Stimulated activated CD4-positive, alpha-beta T cell treated with anti-CD3 and anti-CD28 coated beads, Interleukin-15, amount 100 ng/mL, for 24 hours (primary cell): ENCODE results near the gene RBFOX2.

ENCODE experiments used
- DNase-seq: peaks from one replicate; pipeline ENCODE4 v3.0.0-alpha.2; 2020

RBFOX2 gene

DNA sequence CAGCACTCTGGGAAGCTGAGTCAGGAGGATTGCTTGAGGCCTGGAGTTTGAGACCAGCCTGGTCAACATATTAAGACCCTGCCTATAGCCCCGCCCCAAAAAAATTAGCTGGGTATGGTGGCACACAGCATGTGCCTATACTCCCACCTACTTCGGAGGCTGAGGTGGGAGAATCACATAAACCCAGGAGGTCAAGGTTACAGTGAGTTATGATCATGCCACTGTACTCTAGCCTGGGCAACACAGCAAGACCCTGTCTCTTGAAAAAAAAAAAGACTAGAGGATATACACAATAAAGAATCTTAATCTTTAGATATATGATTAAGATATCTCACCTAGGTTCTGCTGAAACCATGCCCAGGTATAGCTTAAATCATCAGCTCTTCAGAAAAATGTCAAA lies 174.3 kb downstream of the RBFOX2 start:
- no peak for DNase-seq

DNA sequence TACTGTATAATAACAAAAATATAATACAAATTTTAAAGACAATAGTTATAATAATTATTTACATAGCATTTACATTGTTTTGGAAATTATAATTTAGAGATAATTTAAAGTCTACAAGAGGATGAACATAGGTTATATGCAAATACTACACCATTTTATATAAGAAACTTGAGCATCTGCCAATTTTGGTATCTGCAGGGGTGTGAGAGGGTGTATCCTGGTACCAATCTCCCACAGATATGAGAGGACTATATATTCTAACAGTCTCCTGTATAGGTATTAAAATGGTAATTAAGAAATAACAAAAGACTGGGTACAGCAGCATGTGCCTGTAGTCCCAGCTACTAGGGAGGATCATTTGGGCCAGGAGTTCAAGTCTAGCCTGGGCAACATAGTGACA lies 176.5 kb downstream of the RBFOX2 start:
- no peak for DNase-seq

GRCh38 chr22:35850831-35851230 lies 177.8 kb downstream of the RBFOX2 start:
- DNase-seq = no peak

- DNase-seq = no peak
Measured at GRCh38 chr22:35846804-35847203, 181.8 kb downstream of the RBFOX2 start.

- DNase-seq = no peak
Measured at GRCh38 chr22:35844886-35845285, 183.7 kb downstream of the RBFOX2 start.

- DNase-seq = peak; percentile 7
Measured at GRCh38 chr22:35842954-35843353, 185.7 kb downstream of the RBFOX2 start.

DNA sequence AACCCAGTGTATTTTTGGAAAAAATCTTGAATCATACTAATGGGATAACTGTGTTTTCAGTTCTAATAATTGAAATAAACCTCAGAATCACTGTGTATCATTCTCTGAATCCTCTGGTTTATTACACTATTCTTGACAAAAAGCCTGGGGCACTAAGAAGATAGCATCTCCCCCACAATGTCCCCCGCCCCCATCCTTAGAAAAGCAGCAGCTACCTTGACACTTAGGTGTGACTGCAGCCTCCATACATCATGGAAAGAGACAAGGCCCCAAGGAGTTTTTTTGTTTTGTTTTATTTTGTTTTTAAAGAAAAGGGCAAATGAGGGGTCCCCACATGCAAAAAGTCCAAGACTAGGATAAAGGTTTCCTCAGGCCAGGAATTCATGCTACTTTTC lies 186.1 kb downstream of the RBFOX2 start:
- DNase-seq = no peak

DNA sequence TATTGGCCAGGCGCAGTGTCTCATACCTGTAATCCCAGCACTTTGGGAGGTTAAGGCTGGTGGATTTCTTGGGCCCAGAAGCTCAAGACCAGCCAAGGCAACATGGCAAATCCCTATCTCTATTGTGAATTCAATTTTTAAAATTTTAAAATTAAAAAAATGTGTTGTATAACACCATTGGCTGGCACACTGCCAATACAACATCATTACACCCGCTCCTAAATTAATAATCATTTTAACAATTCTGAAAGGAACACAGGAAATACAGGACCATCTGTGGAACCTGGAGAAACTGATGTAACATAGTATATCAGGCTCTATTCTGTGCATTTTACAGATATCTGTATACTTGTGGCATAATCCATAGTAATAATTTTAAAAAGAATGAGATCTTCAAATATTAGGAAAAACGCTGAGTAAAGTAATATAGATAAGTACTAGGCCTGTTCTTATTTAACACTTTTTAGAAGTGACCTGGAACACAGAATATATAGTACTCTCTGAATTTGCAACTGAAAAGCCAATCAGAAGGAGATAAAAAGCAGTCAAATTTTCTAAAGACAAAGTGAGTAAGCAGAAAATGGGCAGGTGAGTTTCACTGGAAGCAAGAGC lies 186.6 kb downstream of the RBFOX2 start:
- DNase-seq = no peak

DNA sequence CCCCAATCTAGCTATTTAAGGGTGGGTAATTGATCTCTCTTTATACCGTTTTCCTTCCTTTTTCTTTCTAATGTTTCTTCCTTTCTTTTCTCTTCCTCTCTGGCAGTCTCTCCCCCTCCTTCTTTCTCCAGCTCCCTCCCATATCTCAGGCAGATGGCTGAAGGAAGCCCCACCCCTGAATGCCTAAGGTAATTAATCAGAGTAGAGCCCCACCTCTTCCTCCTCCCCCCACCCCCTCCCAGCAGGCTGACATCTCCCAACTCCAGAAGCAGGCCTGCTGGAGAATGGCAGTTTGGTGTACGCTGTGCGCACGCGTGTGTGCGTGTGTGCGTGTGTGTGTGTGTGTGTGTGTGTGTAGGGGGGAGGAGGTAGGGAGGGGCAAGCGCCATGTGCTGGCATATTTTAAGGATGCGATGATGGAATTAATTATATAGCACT lies 188.3 kb downstream of the RBFOX2 start:
- peak; percentile 2 for DNase-seq

- no peak for DNase-seq
Measured at GRCh38 chr22:35839841-35840301, 188.8 kb downstream of the RBFOX2 start.

- no peak for DNase-seq
Measured at GRCh38 chr22:35838855-35839576, 189.6 kb downstream of the RBFOX2 start.

GRCh38 chr22:35837101-35837727 lies 191.4 kb downstream of the RBFOX2 start:
- DNase-seq = no peak

DNA sequence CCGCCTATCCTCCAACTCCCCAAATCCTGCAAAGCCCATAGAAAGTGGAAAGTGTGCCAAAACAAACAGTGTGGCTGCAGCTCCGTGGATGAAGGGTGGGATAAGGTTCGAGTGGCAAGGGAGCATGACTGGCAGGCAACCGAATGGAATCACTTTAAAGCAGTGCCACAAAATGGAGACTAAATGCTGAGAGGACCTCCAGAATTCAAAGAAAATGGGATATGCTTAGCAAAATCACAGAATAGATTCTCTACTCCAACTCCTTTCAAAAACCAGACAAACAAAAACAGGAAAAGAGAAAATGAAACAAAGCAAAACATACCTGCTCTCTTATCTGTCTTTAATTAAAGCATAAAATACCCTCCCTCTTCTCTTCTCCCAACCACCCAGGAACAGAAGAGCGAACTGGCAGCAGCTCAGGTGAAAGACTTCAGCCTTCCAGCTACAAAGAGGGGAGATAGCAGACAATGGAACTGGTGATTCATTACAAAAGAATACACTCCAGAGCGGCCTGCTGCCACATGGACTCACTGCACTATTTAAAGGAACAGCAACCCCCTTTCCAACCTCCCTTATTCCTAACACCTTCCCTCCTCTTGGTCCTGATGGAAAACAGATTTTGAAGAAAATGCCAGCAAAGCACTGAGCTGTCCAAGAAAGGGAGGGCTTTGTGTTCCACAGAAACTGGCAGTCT lies 192.5 kb downstream of the RBFOX2 start:
- DNase-seq = no peak

DNA sequence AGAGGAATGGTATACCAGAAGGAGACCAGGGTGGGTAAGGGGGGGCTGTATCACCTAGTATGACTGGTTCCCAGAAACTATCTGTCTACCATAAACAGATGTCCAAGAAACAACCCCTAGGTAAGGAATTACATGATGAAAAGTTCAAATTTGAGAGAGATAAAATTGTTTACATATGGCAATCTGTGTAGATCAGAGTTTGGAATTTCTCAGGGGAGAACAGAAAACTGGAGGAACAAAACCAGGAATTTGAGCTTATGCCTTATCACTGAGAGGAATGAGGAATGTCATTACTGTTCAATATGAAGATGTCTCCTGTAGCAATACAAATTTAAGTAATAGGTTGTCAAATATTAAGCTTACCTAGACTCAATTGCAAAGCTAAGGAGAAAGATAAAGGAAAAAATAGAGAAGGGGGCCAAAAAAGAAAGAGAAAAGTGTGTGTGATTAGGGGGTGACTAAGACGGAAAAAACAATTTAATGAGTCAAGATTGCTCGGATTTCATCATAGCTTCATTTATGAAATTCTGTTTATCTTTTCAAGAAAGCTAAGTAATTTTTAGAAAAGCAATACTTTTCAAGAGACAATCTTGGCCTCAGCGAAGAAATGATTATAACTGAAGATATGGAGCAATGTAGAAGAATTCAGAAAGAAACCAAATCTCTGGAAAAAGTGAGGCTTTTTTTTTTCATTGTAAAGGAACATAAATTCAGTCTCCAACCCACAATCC lies 193.2 kb downstream of the RBFOX2 start:
- DNase-seq = no peak

DNA sequence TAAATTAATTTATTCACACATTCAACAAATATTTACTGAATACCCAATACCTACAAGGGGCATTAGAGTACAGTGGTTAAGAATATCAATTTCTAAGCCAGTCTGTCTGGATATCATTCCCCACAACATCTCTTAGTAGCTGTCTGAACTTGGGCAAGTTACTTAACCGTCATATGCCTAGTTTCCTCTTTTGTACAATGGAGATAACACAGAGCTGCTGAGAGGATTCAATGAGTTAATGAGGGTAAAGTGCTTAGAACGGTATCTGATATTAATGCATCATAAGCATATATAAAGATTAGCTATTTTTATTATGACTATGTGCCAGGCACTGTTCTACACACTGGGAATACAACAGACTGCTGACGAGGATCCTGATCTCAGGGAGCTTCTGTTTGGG lies 194.6 kb downstream of the RBFOX2 start:
- DNase-seq = no peak

DNA sequence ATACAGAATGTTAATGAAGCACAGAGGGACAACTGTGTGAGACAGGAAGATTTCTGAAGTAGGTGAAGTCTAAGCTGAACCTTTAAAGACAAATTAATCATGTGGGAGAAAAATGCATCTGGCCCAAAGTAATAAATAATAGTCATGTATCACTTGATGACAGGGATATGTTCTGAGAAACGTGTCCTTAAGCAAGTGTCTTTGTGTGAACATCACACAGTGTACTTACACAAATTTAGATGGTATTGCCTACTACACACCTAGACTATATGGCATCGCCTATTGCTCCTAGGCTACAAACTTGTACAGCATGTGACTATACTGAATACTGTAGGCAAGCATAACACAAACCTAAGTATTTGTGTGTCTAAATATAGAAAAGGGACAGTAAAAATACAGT lies 198.3 kb downstream of the RBFOX2 start:
- no peak for DNase-seq

DNA sequence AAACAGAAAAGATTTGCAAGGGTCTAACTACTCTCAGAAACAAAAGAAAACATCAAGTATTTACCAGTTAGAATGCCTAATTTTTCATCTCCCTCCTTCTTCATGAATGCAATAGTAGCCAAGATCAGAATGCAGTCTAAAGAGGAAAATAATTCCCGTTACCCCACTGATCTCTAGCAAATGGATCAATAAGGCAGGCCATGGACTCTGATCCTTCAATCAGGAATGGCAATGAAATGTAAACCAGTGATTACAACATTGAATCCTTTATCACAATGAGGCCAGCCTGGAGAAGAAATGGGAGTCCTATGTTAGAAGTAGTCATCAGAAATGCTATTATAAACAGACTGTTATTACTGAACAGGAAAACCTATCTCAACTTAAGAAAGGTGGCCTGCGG lies 204.4 kb downstream of the RBFOX2 start:
- no peak for DNase-seq

DNA sequence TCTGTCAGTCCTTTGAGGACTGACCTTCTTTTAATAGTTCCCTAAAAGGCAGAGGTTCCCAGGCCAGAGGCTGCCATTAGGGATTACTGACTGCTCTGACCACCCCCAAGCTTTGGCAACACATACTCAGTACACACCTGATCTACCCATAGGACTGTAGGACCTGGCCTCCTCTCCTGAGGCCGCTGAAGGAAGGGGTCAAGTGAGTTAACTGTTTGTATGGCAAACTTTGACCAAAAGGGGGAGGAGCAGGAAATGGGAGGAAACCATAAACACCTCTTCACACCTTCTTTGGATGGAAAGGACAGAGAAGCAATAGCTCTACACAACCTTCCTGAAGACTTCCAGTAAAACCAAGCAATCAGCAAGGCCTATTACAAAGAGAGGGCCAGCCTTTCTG lies 207.0 kb downstream of the RBFOX2 start:
- DNase-seq = no peak

DNA sequence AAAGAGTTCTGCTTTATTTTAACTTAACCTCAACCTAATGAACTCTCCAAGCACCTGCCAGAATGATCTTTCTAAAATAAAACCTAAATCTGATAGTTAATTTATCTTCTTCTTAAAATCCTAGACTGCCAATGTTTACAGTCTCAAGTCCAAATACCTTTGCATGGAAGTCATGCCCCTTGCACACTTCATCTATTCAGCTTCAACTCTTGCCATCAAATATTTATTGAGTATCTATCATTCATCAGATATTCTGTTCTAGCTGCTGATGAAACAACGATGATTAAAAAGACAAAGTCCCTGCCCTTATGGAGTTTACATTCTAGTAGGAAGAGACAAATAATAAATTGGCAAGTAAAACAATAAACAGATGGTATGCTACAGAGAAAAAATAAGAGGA lies 209.2 kb downstream of the RBFOX2 start:
- DNase-seq = no peak

DNA sequence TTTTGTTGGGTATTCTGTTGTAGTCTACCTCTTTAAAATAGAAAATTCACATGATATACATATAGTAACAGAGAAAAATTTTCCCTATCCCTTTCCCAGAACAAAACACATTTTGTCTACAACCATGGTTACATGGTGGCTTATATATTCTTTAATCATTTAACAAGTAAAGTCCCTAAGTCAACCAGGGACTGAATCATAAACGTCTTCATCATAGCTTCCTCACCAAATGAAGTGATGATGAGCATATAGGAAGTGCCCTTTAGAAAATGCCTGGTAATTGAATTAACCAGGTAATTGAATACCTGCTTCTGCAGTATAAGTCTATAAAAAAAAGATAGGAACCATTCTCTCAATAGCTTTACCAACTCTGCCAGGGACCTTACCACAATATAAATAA lies 209.7 kb downstream of the RBFOX2 start:
- no peak for DNase-seq

GRCh38 chr22:35812600-35812999 lies 216.0 kb downstream of the RBFOX2 start:
- DNase-seq = no peak

DNA sequence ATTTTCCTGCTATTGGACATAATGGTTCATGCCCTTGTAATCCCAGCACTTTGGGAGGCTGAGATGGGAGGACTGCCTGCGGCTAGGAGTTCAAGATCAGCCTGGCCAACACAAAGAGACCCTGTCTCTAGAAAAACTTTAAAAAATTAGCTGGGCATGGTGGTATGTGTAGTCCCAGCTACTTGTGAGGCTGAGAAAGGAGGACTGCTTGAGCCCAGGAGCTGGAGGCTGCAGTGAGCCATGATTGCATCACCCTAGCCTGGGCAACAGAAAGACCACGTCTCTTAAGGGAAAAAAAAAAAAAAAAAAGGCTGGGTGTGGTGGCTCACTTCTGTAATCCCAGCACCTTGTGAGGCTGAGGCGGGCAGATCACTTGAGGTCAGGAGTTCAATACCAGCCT lies 217.0 kb downstream of the RBFOX2 start:
- DNase-seq = no peak

GRCh38 chr22:35809816-35810215 lies 218.8 kb downstream of the RBFOX2 start:
- DNase-seq = no peak
